Activated naive CD4-positive, alpha-beta T cell treated with anti-CD3 and anti-CD28 coated beads, Interleukin-2, amount 50 U/mL, for 16 hours (primary cell): ENCODE measurements around the gene RRP36.
"Not testable (repeated sequence)": the region's sequence is repeated elsewhere in the genome, so short reads cannot be mapped to it uniquely, and the experiment has no call there.

ENCODE experiments used
- DNase-seq: peaks from one replicate; pipeline ENCODE4 v3.0.0-alpha.2; 2020

Gene RRP36

DNA sequence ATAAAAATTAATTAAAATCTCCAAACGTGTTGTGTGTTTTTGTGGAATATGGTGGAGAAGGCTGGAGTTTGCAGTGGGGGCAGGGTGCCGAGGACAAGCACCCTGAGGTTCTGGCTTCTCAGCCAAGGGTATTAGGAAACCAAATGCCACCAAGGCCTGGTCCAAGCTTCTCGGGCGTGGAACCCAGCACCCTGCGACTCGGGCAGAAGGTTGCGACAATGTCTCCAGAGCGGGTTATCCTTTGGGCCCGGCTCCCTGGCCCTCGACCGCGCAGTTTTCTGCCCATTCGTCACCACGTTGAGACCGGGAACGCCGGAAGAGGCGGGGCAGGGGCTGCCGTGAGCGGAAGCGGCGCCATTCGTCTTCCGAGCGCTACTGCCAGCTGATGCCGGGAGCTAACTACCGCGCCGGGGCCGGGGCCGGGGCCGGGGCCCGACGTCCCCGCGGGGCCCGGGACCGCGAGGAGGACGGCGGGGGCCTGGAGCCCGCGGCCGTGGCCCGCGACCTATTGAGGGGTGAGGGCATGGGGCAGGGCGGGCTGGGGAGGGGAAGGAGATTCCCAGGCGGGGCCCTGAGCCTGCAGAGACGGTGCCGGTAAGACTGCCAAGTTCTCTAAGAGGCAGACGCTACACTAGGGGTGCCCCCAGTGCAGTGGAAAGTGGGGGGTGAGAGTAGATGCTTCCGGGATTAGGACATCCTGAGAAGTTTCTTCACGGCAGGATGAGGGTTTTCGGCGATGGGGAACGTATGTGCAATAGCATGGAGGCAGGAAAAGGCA, at the start of gene RRP36:
TSS of gene RRP36 (plus strand) at position 354 of the 778 bp plus-strand sequence. CDS start at position 386, 32 bp downstream.
- DNase-seq, result peak; percentile 80

DNA sequence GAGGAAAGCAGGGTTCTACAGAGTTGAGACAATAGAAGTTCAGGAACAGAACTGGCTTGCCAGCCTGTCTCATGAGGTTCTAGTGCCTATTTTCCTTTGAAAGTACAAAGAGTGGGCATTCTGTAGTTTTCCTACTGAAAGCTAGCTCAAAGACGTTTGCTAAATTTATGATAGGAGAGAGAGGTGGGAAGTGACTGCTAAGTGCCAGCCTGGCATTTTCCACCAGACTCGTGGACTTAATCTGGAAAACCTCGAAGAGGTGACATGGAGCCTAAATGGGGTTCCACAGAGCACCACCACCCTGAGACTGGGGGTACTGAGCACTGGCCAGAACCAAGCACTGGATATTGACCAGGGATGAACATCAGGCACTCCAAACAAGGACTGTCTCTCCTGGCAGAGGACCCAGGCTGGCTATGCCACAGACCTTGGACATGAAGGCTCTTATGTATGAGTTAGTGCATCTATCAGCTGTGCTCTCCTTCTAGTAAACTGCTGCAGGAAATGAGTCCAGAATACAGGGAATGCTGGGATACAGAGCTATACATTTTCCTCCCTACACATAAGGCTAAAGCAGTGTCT, 49.6 kb upstream of the RRP36 start:
- no peak for DNase-seq

DNA sequence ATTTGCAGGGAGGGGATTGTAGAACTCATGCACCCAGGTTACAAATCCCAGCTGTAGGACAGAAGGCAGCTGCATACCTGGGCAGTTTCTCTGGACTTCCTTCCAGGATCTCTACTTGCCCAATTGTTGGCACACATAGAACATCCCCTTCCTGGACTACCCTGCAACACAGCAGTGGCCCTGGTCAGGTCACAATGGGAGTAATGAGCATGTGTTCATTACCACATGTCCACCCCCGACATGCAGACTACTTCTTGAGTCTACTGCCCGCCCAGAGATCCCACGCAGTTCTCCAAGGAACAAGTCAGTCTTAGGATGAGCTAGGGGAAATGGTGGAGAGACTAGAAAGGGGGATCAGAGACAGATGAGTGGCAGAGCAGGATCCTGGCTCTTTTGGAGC, 47.5 kb upstream of the RRP36 start:
- no peak for DNase-seq

GRCh38 chr6:42974919-42975505, 46.4 kb upstream of the RRP36 start:
- no peak for DNase-seq

- peak; percentile 15 for DNase-seq
Observed at GRCh38 chr6:42978487-42978838, 43.0 kb upstream of the RRP36 start.

DNA sequence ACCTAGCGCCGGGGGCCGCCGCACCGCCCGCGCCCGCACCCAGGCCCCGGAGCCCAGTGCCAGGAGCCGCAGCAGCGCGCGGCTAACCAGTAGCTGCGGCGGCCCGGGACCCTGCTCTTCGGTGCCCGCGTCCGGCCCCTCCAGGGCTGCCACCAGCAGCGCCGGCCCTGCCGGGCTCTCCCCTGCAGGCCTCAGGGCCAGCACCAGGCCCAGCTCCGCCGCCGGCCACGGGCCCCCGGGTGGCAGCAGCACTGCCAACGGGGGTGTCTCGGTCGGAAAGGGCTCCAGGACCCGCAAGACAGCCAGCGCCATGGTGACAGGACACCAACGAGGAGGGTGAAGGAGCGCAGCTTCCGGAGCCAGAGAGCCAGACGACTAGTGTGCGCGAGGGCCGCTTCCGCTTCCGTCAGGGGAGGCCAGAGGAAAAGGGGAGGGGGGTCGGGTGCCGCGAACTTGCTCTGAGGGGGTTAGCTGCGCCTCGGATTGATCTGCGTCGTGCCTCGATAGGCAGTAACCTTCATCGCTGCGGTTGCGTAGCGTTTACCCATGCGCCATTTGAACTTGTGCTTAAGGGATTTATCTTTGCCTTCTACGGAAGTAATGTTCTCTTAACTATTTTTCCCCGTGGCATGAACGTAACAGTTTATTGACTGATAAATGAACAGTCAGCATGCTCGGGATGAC, 42.4 kb upstream of the RRP36 start, which contains the start of gene PEX6:
TSS of gene PEX6 (minus strand) at position 343 of the 684 bp plus-strand sequence. CDS start at position 312, 31 bp downstream.
- DNase-seq, result peak; percentile 90

- DNase-seq, result no peak
Observed at GRCh38 chr6:42979523-42980177, 41.8 kb upstream of the RRP36 start.

DNA sequence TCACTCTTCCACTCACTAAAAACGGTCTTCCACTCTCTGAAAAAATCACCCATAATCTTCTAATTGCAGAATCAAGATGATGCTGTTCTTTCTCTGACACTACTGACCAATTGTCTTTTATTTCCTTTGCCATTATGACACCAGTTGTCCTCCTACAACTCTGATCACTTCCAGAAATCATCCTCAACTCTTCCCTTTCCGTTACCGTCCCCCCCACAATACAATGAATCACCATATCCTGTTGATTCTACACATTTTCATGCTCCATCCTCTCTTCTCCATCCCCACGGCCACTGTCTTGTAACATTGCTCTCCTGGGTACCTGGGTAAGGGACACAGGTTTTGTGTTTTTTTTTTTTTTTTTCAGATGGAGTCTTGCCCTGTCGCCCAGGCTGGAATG, 39.6 kb upstream of the RRP36 start:
- no peak for DNase-seq

DNA sequence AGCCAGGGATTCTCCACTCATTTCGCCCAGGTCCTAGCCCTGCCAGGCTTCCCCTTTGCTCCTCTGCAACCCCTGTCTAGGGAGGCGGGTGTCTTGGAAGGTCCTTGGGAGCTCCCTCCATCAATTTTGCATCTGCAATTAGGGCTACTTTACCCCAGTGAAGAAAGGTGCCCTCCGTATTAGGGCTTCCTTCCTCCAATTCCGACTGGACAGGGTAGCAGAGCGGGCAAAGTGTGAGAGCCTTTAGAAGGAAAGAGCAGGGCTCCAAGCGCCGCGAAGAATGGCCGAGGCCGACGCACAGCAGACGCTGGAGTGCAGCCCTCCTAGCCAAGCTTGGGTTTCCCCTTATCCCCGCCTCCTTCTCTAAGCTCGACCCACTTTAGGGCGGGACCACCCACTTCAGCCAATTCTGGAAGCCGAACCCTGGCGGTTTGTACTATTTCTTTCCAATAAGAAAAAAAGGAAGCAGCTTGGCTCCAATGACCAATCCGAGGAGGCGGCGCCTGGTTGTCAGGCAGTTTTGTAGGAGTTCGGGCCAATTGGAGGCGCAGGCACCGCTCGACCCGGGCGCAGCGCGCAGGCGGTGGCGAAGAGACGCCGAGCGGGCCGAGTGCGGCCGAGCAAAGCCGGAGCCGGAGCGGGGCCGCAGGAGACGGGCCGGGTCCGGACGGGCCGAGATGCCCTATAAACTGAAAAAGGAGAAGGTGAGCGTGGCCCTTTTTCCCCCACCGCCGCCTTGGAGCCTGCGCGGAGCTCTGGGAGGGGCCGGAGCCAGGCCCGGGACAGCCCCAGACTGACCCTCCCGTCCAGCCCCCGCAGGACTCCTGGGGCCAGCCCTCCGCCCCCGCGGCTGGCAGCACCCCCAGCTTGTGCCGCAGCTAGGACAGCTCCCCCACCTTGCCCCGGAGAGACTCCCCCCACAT, 37.2 kb upstream of the RRP36 start, which contains the start of gene PPP2R5D:
TSS of gene PPP2R5D (plus strand) at position 570 of the 923 bp plus-strand sequence. CDS start at position 678, 108 bp downstream.
- DNase-seq, result peak; percentile 98

GRCh38 chr6:42984924-42985475, 36.4 kb upstream of the RRP36 start:
- peak; percentile 12 for DNase-seq

- no peak for DNase-seq
Observed at GRCh38 chr6:42987533-42988451, 33.6 kb upstream of the RRP36 start.

DNA sequence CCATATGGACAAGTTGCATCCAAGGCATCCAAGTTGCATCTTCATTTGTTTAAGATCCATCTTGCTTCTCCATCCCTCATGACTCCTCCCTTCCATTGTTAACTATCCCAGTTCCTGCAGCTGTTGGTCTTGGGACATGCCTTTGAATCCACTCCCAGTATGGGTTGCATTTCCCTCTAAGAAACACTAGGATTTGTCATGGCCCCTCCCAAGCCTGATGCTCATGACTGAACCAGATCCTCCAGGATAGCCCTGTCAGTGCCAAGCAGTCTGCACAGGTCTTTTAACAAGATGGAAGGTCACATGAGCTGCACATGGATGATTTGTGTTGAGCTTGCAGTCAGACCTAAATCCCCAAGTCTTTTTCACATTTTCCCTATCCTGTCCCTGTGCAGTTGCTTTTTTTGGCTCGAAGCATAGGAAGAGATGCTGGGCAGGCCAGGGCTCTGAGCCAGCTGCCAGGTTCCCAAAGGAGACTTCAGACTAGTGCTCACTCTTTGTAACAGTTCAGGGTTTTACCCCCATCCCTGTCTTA, 32.9 kb upstream of the RRP36 start:
- no peak for DNase-seq

DNA sequence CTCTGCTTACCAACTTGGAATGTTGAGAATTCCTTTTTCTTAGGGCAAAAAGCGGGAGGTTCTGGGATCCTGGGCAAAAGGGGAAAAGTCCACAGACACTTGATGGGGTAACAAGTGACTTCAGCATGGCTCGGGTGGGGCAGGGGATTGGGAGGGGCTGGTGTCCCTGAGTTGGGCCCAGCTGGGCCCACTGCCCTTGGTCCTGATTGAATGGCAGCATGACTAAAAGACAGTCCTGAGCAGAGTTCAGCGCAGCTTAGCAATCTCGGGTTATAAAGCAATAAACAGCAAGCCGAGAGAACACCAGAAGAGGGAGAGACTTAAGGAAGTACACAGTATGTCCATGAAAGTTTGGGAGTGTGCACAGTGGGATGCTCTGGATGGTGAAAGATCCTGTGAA, 31.5 kb upstream of the RRP36 start:
- DNase-seq, result no peak

- no peak for DNase-seq
Observed at GRCh38 chr6:42993445-42993844, 28.0 kb upstream of the RRP36 start.

- no peak for DNase-seq
Observed at GRCh38 chr6:42996513-42996912, 24.9 kb upstream of the RRP36 start.

DNA sequence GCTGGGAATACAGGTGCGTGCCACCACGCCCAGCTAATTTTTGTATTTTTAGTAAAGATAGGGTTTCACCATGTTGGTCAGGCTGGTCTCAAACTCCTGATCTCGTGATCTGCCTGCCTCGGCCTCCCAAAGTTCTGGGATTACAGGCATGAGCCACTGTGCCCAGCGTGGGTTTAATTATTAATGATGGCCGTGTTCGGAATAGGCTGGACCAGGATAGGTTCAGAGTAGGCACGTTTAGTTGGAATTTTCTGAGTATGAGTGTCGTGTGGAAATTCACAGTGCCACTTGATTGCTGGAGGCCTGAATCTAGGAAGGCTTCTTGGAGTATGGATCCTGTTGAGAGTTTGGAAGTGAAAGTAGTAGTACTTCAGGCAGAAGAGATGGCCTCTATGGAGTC, 23.2 kb upstream of the RRP36 start:
- not testable (repeated sequence) for DNase-seq

GRCh38 chr6:43001843-43002242, 19.6 kb upstream of the RRP36 start:
- DNase-seq, result no peak

DNA sequence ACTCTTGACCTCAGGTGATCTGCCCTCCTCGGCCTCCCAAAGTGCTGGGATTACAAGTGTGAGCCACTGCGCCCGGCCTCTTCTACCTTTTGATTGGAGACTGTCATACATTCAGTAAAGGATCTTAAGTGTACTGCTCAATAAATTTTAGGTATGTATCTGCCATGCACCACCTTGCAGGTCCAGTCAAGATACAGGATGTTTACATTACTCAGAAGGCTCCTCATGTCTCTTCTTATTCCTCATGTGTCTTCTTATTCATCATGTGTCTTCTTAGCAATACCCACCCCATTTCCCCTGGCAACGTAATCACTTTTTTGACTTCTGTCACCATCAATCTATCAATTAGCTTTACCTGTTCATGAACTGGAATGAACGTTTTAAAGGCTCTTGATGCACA, 15.6 kb upstream of the RRP36 start:
- DNase-seq, result no peak

- DNase-seq, result no peak
Observed at GRCh38 chr6:43006251-43006650, 15.2 kb upstream of the RRP36 start.

DNA sequence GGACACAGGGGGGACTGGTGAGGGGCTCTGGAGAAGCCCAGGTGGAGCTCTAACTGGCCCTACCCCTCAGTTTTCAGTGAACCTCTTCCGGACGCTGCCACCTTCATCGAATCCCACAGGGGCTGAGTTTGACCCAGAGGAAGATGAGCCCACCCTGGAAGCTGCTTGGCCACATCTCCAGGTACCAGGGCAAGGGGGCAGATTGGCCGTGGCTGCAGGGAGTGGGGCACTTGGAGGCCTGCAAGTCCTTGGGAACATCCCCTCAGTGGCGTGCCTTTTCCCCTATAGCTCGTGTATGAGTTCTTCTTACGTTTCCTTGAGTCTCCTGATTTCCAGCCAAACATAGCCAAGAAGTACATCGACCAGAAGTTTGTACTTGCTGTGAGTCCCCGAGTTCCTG, 14.3 kb upstream of the RRP36 start:
- DNase-seq, result no peak
